MM.1S (cell line): ENCODE results near the gene KCNC1.

Experiments used
- CTCF ChIP-seq: fragments of 300-600 bp; sonication (generic); IDR thresholded peaks from 2 replicates; pipeline ENCODE4 v1.5.1; 2016; ENCODE audit warnings: antibody characterized with exemption, low read length, mixed read lengths
- EZH2 ChIP-seq: fragments of 300-600 bp; sonication (generic); optimal IDR thresholded peaks from 2 replicates; pipeline ENCODE3; 2017; ENCODE audit warnings: low read depth, mild to moderate bottlenecking, antibody characterized with exemption, low read length, mixed read lengths
- EZH2phosphoT487 ChIP-seq: fragments of 300-600 bp; sonication (generic); IDR thresholded peaks from 2 replicates; pipeline ENCODE4 v1.6.1; 2018; ENCODE audit warnings: antibody characterized with exemption, low read length

DNA sequence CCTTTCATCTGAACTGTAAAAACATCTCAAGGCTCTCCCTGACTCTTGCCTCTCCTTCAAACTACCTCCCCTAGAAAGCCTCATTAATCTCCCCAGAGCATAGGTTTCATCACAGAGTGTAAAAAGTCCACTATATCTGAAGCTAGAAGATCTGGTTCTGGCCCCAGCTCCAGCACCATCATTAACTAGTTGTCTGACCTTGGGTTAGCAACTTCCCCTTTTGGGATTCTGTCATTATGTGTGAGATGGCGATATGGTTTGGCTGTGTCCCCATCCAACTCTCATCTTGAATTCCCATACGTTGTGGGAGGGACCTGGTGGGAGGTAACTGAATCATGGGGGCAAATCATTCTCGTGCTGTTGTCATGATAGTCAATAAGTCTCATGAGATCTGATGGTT, 97.3 kb downstream of the KCNC1 start:
- TF ChIP-seq CTCF (no peak), EZH2 (no peak), EZH2phosphoT487 (no peak)
